GM21423 (cell line): ENCODE data around the gene DUOXA1.
"Not testable (repeated sequence)": the region's sequence is repeated elsewhere in the genome, so short reads cannot be mapped to it uniquely, and the experiment has no call there.

ENCODE experiments used
- ATAC-seq: cut with Tn5 transposase; IDR thresholded peaks from one replicate; pipeline ENCODE4 v1.9.1; 2021; ENCODE audit warnings: mild to moderate bottlenecking, moderate library complexity; ENCODE audit not compliant: unreplicated experiment

Gene DUOXA1

DNA sequence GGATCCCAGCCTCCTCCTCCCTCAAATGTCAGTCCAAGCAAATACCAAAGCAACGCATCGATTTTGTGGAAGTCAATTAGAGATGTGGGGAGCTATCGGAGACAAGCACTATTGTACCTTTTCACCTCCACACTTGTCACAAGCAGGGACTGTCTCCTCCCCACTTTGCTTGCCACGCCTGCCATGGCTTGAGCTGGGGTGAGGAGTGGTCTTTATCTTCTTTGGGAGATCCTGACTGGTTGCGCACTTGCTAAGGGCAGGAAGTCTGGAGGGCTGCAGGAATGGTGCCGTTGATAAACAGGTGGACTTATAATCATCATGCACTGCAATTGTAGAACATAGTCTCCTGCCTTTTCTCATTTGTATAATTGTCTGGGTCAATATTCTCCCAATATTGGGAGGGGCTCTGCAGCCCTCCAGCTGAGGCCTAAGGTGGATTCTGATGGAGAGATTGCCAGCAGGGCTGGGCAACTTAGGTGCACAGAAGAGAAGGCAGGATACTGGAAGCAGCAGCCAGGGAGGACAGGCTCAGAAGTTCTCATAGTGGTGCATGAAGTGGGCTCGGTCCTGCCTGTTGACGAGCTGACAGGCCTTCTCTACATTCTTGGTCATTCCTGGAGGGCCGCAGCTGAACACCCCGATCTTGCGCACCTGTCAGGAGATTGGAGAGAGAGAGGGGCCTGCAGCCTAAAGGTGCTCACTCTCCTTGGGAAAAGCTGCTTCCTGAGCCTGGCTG lies 35.9 kb downstream of the DUOXA1 start:
- ATAC-seq: no peak

DNA sequence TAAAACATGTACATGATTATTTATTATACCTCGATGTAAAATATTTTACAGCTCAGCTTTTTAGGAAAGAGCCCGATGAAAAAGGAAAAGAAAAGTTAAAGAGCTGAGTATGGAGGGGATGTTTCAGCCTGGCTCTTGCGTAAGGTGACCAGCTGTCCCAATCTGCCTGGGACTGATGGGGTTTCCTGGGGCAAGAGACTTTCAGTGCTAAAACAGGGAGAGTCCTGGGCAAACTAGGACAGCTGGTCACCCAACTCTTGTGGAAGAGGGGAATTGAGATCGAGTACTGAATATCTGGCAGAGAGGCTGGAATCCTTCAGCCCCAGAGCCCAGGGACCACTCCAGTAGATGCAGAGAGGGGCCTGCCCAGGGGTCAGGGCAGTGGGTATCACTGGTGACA lies 36.7 kb downstream of the DUOXA1 start:
- no peak for ATAC-seq

DNA sequence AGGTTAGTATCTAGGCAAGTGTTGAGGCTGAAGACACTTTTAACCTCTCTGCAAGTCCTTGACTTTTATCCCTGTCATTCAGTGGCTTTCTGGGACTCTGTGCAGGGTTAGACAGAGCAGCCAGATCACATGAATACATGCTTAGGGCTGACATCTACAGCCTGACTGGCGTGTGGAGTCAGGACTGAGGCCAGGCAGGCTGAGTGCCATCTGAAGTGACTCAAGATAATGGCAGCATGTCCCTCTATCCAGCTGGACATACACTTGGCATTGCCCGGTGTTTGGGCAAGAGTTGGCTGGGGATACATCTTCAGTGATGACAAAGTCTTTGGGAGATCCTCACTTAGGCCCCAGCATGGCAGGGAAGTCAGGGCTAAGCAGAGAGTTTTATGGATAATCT lies 38.1 kb downstream of the DUOXA1 start:
- ATAC-seq: no peak

DNA sequence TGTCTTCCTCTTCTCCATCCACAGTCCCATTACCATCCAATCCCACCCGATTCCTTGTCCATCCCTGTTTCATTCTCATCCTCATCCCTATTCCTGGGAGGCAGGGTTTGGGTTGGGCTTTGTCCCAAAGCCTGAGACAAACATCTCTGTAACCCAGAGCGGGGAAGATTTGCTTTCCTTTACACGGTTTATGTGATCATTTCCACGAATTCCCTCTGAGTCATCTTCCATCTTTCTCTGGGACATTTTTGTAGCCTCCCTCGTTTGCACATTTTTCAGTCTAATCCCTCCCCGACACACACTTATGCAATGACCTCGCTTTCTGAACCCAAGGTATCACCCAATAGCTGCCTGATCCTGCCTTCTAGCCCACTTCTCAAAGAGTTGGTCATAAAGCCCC lies 38.5 kb downstream of the DUOXA1 start:
- ATAC-seq: no peak

DNA sequence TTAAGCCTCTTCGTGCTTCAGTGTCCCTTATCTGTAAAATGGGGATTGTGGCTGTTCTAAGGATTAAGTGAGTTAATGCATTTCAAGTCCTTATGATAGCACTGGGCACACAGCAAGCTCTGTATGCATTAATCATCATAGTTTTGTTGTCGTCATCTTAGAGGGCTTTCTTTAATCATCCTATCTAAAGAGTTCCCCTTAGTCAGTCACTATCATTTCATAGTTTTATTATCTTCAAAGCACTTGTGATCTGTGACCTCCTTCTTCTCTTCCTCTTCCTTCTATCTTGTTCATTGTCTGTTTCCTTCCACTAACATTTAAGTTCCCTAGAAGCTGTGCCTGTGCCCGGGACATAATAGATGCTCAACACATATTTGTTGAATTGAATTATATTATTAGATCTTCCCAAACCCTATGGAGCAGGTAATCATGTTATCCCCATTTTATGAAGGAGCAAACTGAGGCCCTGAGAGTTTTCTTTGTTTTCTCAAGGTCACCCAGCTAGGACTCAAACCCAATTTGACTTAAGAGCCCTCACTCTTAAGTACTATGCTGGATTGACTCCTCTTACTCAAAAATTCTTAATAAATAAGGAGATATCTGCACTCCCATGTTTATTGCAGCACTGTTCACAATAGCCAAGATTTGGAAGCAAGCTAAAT lies 39.8 kb downstream of the DUOXA1 start:
- no peak for ATAC-seq

DNA sequence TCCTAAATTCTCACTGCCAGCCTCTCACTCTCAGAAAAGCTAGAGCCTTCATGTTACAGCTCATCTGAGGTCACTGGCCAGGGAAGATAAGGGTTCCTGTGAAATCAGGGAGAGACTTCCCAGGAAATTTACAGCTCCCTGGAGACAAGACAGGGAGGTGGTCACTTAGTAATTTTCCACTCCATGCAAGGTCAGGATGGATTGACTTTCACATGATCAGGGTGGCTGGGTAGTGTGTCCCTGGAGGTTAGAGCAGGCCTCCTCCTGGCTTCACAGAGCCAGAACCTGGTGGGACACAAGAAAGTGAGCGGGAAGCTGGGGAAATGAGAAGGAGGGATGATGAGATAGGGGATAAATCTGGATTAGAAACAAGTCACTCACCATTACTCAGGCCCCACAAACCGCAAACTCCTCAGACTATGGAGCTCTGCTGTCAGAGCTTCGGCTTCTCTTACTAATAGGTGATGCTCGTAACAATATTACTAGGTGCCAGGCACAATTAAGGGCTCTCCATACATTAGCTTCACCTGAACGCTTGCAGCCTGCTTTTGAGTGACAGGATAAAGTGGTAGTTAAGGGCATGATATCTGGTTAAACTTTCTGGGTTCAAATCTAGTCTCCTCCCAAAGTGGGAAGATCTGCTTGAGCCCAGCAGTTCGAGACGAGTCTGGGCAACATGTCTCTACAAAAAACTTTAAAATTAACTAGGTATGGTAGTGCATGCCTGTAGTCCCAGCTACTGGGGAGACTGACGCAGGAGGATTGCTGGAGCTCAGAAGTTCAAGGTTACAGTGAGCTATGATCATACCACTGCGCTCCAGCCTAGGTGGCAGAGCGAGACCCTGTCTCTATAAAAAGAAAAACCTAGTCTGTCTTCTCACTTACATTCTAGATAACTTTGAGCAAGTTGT lies 40.6 kb downstream of the DUOXA1 start:
- no peak for ATAC-seq

DNA sequence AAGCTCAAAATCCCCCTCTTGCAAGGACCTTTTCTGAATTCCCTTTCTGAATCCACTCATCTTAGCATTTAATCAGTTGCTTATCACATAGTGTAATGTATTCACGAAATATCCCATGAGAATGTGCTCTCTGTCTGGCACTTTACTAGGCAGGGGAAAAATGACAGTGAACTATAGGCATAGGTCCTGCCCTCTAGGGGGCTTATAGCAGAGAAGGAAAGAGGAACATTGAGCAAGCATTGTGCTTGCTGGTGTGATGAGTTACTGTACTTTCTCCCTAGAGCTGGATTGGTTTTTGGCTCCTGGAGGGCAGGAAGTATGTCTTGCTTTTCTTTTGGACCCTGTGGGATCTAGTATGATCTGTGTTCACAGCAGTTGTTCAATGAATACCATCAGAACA lies 42.2 kb downstream of the DUOXA1 start:
- no peak for ATAC-seq

DNA sequence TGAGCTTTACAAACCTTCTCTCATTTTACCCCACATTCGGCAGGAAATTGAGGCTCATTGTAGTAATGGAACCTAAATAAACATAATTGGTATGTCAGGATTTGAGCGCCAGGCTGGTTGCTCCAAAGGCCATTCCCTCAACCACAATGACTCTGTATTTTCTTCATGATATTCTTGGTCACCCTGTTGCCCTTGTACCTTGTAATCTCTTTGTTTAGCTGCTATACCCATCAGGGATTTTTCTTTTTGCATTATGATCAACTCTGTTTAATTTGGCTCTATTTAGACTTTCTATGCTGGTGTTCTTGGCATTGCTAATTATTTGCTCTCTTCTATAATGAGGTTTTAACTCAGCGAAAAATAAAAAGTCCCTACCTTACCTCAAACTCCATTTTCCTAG lies 45.5 kb downstream of the DUOXA1 start:
- ATAC-seq: no peak

DNA sequence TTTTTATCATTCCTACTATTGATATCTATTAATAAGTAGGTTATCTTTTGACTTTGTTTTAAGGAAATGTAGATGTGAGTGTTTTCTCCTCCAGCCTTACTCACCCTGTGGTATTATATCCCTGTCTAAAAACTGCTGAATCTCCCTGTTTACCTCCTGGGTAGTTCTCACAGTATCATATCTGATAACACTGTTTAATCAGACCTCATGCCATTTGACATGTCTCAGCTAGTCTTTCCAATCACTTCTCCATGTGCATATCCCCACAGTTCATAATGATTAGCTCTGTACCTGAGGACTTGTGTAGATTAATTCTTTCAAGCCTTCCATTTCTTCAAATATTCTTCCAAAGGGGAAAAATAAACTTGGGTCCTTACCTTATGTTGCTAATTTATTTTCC lies 46.5 kb downstream of the DUOXA1 start:
- ATAC-seq: no peak

DNA sequence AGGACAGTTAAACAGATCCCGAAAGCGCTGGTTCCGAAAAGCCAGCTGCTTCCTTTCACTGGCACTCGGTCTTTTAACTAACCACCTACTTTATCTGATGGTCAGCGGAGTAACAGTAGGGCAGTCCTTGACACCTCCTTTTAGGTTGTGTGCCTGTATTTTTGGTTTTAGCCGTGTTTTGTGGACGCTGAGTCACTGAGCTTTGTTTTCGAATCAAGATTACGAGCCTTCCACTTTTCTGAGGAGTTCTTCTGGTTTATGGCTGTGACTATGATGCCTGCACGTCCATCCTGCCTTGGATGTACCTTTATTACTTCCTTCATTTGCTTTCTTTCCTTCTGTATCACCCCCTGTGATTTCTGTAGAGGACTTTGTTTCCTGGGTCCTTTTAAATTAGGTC lies 47.3 kb downstream of the DUOXA1 start:
- ATAC-seq: not testable (repeated sequence)

DNA sequence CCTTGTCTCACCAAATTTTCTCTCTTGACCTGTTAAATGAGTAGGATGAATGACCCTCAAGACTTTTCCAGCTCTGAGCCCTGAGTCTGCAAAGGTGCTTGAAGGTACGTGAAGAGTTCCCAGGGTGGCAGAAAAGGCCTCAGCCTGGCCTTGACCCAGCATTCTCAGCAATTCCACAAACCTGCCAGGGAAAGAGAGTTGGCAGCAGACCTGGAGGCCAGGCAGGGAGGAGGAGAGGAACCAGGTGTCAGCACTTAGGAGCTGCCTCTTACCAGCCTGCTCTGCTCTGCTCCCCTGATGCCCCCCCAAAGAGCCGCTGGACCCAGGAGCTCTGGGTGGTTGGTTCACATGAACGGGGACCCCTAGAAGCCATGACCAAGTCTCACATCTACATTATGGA lies 49.1 kb downstream of the DUOXA1 start:
- not testable (repeated sequence) for ATAC-seq

DNA sequence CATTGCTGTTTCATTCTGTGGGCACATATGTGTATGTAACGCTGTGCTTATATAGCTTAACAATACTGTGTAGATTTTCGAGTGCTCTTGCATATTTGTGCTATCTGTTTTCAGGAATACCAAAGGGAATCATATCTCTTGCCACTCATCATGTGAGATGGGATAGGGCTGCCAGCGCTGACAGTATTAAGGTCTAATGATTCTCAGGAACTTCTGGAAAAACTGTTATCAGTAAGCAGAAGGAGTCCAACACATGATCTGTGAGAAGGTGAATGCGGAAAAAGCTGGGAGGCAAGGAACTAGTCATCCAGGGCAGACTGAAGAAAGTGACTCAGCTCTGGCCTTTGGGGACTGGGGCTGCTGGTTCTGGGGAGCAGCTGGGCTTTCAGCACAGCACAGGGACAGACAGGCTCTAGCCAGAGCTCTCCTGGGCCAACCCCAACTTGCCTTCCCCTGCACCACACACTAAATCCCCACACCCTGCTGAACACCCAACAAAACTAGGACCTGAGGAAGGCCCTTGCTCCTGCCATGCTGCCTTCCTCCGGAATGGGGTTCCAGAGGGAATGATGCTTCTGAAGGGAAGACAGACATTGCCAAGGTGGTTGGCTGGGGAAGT lies 49.9 kb downstream of the DUOXA1 start:
- not testable (repeated sequence) for ATAC-seq

DNA sequence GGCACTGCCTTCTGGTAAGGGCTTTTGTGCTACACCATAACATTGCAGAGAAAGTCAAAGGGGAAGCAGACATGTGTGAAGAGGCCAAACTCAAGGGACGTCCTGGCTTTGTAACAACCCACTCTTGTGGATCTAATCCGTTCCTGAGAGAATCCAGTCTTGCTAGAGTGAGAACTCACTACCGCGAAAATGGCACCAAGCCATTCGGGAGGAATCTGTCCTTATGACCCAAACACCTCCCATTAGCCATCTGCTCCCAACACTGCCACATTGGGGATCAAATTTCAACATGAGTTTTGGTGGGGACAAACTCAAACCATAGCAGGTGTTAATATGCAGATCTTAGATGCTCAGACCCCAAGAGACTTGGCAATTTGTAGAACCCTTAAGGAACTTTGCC lies 50.5 kb downstream of the DUOXA1 start:
- not testable (repeated sequence) for ATAC-seq

DNA sequence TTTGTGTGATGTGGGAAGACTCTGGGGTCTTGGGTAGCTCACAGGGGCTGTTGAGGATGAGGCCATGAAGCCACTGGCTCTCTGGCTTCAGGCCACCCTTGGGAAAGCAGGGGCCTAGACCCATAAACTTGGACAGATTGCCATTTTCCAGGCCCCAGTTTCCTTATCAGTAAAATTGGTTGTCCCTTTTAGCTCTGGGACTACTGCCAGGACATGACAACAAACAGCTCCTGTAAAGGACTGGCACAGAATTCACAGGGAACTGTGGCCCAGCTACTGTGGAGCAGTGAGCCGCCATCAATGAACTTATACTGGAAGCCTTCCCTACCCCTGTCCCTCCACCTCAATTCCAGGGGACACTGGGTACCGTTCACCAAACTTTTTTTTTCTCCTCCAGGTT lies 52.3 kb downstream of the DUOXA1 start:
- ATAC-seq: not testable (repeated sequence)

DNA sequence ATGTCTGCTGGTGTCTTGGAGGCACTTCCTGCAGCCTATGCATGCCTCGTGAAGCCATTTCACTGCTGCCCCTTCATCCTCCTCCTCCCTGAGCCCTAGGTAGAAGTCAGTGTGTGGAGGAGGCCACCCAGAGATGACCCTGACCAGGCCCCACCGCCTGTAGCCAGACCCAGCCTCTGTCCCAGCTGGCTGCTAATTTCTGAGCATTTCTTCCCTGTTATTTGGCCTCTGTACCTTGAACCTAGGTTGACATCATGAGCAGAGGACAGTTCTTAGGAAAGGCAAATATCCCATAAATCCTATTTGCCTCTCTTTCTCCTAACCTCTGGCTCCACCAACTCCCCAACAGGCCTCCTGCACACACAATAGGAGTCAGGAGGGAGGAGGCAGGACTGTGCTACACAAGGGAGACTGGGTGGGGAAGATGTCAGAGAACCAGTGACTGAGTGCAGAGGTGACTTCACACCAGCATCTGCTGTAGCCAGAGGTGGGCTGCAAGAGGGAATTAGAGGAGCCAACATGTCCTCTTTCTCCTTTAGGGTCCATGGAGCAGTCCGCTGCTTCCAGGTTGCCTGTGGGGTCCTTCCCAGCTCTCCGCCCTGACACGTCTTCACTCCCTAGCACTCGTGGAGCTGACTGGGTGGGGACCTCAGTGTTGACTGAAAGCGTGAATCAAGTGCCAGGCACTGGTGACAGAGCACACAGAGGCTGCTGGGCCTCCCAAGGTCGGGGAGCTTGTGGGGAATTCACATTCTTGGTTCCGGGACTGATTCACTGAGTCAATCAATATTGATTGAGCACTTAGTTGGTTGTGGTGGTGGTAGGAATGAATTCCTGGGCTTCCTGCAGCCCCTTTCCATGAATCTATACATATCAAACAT lies 54.0 kb downstream of the DUOXA1 start:
- ATAC-seq: not testable (repeated sequence)

DNA sequence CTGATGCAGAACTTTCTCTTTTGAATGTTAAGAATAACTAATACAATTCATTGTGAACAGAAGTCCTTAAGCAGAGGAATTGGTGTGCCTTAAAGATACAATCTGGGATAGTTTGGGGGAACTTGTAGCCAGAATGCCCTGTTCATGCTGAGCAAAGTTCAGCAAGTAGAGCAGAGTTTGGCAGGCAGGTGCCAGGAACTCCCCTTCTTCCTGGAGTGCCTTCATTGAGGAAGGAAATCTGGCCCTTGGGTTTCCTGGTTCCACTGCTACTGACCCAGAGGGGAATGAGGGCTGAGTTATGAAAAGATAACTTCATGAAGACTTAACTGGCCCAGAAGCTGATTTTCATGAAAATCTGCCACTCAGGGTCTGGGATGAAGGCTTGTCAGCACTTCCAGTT lies 56.1 kb downstream of the DUOXA1 start:
- not testable (repeated sequence) for ATAC-seq

DNA sequence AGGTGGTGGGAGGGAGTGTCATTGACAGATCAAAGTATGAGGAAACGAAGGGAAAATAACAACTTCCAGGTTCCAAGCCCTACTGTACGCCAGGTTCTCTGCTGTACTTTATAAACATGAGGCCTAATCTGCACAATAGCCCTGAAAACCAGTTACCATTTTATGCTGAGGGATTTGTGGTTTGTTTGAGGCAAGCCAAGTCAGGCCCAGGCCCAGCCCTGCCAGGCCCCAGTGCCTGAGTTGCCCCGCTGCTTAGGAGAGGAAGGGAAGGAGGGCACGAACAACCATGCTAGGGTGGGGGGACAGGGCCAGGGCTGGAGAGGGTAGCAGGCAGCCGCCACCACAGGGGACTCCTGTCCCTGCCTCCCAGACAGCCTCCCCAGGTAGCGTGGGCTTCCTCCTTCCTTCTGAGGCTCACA lies 59.7 kb downstream of the DUOXA1 start:
- ATAC-seq: not testable (repeated sequence)
